Activated T-cell treated with anti-CD3 and anti-CD28 coated beads, Interleukin-2, amount 50 U/mL, for 1 hour (primary cell): ENCODE data around the gene AVPR2.
A peak's percentile ranks its signal among the peaks of the same experiment; 100 is the strongest.

Experiments
- DNase-seq: peaks from one replicate; pipeline ENCODE4 v3.0.0-alpha.2; 2020

The AVPR2 gene

DNA sequence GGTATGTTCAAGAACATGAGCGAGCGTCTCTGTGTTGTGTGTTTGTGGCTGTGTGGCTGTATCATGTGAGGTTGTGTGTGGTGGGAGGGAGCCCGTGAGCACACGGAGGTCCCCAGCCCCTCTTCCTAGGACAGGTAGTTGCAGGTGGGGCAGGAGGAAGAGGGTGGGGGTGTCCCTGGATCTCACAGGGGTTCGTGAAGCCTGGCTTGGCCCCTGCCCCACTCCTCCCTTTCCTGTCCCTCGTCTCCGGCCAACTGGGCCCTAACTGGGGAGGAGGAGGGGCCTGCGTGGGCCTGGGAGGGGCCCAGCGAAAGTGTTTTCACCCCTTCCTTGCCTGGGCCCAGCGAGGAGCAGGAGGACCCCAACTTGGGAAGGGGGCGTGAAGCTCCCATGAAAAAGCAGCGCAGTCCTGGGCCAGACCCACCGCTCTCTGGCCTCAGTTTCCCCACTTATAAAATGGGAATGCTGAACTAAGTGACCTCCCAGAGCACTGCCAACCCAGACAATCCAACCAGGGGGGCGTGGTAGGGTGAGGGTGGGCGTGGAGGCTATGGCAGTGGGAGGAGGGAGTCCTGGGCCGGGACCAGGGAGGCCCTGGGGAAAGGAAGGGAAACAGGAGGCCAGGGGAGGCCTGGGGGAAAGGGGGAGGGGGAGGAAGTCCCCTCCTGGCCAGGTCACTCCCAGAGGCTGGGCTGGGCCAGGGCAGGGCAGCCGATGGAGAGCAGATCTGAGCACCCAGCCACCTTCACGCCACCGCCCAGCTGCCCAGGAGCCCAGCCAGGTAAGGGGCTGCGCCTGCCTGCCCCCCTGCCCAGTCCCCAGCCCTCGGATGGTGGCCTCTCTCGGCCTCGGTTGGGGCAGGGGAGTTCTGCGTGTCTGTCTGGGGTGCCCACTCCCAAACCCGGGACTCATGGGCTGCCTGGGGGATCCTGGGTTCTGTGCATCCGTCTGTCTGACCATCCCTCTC lies at the start of gene AVPR2:
Gene AVPR2 (plus strand): TSS at position 683 of the 967 bp plus-strand sequence. CDS start 473 bp downstream, outside the sequence.
- DNase-seq = peak; percentile 19

DNA sequence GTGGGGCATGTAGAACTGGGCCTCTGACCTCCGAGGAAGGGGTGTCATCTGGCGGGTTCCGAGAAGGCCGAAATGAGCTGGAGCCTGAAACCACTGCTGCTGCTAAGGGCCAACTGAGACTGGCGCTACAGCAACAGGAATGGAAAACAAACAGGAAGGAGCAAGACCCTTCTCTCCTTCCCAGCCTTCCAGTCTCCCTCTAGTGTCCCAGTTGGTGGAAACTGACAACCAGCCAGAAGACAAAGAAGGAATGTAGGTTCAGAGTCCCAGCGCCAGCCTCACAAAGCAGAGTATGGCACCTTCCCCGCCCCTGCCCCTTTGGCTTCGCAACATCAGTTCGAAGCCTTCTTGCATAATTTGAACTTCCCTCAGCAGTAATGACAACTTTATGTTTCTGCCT lies 49.8 kb upstream of the AVPR2 start:
- no peak for DNase-seq

DNA sequence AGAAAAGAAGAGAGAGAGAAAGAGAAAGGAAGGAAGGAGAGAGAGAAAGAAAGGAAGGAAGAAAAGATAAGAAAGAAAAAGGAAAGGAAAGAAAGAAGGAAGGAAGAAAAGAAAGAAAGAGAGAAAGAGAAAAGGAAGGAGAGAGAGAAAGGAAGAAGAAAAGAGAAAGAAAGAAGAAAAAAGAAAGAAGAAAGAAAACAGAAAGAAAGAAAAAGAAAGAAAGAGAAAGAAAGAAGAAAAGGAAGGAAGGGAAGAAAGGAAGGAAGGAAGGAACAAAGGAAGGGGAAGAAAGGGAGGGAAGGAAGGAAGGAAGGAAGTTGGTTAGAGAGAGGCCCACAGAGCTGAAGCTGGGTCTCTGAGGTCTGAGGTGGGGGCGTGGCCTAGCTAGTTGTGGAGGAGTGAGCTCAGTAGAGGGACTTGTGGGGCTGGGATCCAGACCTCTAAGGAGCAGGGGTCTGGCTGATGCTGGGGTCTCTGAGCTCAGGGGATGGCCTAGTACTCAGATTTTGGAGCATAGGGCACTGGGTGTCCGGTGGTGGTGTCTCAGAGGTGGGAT lies 47.0 kb upstream of the AVPR2 start:
- no peak for DNase-seq

DNA sequence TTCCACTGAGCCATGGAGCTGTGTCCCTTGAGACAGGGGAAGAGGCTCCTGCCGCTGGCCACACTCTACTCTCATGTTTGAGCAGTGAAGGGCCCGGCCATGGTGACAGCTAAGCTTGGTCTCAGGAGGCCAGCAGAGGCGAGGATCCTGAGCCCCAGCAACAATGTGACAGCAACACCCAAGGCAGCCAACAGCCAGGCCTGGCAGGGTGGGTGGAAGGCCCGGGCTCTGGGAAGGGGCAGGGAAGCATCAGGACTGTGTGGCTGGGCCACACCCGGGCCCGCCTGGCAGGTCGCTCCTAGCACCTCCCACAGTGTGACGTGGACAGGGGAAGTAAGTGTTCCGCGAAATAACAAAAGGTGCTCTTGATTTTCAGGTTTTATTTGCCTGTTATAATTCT lies 43.3 kb upstream of the AVPR2 start:
- DNase-seq = no peak

DNA sequence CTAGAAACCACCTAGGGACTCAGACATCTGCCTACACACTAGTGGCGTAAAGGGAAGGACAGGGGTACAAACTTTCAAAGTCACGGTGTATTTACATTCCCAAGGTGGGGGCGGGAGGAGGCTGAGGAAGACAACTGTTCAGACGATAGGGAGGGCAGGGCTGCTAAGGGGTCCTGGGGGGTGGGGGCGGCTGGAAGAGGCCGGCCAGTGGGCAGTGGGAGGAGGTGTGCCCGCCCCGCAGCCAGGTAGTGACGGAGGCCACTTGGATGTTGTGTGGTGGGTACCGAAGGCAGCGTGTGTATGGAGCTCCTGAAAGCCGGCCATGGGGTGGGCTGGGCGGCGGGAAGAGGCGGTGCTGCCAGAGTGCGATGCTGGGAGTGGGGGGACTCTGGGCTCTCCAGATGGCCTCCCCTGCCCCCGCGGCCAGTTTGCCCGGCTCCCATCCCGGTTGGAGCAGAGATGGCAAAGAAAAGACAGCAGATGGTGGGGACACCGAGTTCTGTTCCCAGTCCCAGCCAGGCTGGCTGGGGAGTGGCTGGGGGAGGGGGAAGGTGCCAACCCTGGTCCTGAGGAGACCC lies 42.7 kb upstream of the AVPR2 start:
- no peak for DNase-seq

DNA sequence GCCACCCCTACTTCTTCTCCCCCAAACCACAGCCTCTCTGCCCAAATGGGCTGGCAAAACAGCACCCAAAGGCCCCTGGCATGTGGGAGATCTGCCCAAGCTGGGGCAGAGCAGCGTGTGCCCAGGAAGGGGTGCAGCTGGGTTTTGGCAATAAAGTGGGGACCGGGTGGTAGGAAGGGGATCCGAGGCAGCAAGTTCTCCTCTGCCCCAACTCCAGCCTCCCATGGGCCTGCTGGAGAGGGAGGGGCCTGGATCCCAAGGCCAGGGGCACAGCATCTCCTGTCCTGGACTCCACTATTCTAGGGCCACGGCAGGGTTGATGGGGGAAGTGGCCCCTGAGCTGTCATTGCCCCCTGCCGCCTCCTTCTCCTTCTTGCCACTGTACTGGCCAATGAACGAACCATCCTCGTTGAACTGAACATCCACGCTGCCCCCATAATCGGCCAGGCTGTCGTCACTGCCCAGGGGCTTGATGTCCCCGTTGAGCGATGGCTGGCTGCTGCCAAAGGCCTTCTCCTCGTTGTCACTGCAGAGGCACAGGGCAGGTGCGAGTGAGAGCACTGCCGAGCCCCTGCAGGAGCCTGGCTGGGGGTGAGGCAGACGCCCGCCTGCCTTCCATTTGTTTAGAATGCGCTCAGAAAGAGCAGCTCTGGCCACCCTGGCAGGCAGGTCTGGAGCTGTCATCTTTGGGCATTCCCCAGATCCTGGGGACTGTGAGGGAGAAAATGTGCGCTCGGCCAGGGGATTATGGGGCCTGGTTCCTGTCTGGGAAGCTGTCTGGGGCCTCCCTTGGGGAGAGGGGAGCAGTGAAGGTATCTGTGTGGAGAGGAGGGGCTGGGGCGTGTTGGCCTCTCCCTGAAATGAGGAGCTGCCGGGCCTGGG lies 41.9 kb upstream of the AVPR2 start:
- no peak for DNase-seq

DNA sequence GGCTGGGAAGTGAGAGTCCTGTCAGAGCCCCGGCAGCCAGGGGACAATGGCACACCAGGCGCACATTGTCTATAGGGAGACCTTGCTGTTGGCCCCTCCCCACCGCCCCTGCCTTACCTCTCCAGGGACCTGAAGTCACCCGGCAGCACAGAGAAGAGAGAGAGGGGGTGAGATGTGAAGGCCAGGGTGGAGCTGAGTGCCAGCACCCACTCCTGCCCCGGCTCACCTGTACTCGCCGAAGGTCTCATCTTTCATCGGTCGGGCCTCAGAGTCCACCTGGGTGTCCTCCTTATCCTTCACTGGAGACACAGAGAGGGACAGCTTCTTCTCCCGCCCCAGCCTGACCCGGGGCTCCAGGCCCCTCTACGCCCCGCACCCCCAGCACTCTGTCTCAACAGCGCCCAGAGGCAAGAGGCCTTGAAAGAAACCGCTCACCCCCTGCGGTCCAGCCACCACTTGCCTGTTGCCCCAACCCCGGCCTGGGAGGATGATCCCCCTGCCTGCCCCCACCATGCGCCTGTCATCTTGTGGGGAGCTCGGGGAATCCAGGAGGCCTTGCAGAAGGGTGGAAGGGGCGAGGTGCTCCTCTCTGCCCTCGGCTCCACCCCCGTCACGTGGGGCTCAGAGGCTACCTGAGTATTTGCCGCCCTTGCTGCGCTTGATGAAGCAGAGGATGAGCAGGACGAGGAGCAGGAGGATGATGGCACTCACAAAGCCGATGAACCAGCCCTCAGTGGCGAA lies 41.1 kb upstream of the AVPR2 start:
- DNase-seq = no peak

DNA sequence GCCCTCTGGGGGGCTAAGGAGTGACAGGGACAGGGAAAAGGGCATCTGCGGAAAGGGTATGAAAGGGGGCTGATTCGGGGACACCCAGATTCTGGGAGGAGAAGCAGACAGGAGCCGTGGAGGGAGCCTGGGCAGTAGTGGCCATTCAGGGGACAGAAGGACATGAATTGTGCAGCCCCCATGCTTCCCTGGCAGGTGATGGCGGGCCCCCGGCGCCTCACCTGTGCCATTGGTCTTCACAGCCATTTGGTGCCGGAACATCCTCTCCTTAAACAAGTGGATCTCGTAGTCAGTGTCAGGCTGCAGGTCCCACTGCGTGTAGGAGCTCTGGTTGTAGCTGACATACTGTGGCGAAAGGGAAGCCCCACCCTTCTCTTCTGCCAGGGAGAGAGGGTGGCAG lies 40.4 kb upstream of the AVPR2 start:
- no peak for DNase-seq

DNA sequence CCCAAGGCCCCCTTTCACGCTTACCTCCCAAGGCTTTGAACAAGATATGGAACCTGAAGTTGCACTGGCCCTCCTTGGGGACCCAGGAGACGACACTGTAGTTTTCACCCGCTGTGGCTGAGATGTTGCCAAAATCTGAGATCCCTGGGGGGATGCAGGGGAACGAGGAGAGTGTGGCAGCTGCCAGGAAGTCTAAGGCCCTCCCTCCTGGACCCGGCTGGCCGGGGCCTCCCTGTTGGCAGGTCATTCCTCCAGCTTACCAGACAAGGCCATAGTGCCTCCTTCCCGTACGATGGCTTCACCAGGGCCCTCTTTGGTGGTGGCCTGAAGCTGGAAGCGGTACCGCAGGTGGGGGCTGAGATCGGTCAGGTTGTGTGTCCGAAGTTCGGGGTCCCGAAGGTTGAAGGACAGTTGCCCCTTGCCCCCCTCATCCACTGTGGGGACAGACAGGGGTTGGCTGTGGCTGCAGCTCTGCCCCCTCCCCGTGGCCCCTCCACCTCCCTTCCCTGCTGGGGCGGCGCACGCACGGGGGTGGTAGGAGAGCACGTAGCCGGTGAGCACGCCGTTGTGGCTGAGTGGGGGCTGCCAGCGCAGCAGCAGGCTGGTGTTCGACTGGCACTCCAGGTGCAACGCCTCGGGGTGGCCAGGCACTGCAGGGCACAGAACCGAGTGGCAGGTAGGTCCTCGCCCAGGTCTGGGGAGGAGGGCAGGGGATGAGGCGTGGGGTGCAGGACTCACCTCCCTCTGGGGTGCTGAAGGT lies 39.7 kb upstream of the AVPR2 start:
- no peak for DNase-seq

DNA sequence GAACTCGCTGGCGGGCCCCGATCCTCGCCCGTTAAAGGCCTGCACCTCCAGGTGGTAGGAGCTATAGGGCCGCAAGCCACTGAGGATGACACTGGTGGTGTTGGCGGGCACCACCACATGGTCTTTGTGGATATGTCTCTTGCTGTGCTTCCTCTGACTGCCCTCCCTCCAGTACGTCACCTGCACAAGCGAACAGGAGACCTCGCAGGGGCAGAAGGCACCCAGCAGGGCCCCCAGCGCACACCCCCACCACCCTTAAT lies 39.2 kb upstream of the AVPR2 start:
- DNase-seq = no peak

DNA sequence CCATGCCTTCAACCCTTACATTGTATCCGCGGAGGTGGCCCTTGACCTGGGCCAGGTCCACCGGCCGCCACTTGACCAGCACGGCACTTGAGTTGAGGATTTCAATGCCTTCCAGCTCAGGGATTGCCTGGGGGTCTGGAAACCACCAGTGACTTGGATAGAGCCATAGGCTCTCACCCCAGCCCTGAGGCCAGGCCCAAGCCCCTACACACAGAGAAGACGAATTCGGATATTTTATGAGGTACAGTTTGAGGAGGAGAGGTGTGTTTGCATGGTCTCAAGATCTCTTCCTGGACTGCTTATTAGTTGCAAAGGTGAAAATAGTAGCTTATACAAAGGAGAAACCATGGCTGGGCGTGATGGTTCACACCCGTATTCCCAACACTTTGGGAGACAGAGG lies 38.8 kb upstream of the AVPR2 start:
- peak; percentile 15 for DNase-seq

DNA sequence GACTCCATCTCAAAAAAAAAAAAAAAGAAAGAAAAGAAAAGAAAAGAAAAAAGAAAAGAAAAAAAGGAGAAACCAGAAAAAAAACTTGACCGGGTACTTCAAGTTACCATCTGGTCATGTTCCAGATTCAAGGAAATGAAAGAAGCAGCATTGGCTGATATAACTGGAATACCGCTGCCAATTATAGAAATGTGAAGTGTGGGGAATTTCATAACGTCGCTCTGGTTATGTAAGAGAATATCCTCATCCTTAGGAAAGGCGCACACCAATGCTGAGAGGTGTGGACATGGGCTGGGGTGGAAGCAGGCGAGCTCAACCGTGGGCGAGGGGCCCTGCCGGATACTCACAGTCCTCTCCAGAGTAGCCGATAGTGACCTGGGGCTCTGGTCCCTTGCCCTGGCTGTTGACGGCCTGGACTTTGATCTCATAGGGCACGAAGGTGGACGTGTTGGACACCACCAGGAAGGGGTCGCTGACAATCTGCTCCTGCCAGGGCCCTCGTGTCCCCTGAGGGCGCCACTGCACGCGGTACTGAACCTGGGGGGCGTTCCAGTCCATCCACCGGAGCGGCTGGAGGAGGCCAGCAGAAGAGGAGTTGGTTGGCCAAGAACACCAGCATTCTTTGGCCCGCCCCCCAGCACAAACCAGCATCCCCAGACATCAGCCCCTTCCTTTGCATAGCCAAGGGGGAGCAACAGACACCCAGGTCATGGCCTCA lies 38.0 kb upstream of the AVPR2 start:
- no peak for DNase-seq

DNA sequence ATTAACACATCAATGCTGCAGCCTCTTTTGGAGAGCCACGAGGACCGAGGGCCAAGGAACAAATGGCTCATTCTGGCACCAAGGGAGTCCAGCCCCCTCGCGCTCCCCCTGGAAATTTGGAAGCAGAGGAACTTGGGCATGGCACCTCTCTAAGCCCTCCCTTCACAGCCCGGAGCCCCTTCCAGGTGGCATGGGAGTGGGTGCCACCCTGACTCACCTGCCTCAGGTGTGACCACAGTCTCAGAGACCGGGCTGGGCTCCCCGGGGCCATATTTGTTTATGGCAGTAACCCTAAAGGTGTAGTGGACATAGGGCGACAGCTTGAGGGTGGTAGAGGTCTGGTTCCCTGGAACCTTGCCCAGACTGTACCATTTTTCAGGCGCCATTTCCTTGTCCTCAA lies 37.3 kb upstream of the AVPR2 start:
- no peak for DNase-seq

DNA sequence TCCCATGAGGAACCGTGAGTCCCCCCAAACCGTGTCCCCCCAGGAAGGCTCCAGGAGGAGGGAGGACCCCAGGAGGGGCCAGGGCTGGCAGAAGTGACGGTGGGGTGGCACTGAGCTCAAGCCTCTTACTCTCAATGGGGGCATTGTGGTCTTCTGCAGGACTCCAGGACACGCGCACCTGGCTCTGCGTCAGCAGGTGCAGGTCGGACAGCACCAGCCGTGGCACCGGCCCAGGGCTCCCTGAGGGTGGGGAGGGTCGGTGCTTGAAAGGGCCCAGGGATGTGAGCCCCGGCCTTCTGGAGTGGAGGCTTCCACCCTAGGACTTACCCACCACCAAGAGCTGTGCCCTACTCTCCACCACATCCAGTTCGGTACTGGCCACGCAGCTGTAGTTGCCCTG lies 36.8 kb upstream of the AVPR2 start:
- DNase-seq = no peak

DNA sequence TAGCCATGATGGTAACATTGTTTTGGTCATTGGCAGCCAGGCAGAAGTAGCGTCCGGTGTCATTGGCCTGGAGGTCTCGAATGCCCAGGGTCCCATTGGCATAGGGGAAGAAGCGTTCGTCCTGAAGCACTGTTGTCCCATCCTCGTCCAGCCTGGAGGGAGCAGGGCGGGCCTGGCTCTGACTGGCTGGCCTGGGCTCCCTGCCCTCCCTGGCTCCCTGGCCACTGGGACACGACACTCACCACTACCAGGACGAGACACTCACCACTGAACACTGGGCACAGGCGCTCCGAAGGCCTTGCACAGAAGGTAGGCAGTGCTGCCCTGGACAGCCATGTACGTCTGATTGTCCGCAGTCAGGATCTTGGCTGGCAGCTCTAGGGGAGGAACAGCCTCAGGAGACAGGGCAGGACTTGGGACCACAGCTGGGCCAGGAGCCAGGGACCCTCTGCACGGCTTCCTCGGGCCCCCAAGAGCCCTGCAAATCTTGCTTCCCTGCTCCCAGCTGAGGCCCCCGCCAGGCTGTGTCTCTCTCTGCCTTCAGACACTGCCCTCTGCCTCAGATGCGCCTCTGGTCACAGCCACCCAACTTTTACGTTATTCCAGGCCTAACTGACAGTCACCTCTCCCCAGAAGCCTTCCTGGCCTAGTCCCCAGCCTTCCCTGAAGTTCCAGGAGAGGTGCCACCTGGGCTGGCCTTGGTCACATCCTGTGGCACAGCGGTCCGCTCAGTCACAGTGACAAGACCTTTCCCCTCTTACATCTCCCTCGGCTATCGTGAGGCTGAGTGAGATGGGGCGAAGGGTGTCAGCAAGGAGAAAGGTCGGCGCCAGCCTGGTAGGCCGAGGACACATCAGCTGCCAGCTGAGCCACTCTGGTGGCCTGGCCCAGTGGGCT lies 35.6 kb upstream of the AVPR2 start:
- peak; percentile 11 for DNase-seq

DNA sequence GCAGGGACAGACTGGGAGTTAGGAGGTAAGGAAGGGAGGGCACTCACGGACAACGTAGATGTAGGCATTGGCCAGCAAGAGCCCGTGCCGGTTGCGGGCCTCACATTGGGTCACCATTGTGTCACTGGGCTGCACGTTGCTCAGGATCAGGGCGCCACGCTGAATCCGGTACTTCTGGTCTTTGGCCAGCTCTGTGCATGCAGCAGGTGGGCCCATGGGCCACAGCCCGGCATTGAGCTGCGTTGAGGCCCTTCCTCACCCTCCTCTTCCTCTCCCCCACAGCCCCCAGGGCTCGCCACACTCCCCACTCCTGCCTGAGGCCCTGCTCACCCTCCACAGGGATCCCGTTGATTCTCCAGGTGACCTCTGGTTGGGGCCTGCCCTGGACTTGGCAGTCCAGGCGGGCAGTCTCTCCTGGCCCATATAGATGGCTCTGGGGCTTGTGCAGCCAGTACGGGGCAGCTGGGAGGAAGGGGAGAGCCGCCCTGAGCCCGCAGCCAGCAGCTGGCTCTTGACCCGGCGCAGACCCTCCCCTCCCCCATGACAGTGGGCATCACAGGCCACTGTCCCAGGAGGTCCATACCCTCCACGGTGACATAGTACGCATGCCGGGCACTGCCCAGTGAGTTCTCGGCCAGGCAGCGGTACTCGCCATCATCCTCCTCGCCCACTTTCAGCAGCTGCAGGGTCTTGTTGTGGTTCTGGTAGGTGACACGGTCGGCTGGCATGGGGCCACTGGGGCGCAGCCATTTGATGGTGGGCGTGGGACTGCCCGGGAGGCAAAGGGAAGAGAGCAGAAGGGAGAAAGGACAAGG lies 34.8 kb upstream of the AVPR2 start:
- no peak for DNase-seq

DNA sequence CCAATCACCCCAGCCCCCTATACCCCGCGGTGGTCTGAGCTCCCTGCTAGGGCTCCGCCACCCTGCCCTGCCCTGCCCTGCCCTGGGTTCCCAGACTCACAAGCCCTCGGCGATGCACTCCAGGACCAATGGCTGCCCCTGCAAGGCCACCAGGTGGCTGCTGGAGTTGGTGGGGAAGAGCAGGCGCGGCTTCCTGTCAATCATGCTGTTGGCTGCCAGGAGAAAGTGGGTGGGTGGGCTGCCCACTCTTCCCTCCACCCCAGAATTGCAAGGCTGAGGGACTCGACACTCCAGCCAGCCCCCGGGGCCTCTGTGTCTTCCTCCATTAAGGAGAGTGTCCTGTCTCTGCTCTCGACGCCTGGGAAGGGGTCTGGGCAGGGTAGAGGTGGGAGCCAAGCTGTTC lies 34.2 kb upstream of the AVPR2 start:
- DNase-seq = peak; percentile 7

DNA sequence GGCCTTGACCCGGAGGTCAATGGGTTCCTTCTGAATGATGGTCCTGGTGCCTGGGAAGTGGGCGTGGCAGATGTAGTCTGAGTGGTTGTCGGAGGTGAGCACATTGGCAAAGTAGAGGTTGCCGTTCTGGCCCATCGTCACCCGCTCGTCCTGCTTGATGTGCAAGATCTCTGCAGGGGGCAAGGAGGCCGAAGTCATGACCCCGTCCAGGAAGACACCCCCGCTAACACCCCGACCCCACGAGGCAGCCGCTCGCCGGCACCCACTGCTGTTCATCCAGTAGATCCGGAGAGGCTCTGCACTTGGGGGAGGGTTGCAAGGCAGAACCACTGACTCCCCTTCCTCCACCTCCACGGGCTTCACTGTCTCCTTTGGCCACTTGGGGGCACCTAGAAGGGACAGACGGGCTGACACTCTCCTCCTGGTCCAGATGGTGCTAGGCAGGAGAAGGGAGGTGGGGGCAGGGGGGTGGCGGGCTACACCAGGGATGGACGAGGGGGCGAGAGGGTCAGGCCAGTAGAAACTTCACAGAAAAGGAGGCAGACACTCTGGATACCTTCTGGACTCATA lies 33.6 kb upstream of the AVPR2 start:
- DNase-seq = no peak

DNA sequence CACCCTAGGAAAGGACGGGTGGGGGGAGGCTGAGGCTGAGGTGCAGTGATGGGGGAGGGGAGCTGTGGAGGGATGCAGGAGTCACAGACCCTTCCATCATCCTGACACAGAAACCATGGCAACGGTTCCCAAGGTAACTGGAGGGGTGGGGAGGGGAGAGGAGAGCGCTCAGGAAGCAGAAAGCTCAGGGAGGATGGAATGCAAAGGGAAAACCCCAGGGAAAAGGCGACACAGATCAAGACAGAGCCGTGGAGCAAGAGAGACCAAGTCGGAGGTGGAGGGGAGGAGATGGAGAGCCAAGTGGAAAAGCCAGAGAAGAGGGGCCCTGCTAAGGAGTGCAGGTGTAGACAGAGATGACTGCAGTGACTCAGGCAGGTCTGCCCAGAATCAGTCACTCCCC lies 33.0 kb upstream of the AVPR2 start:
- no peak for DNase-seq
